Liver (tissue), 9 donors: ENCODE results near the gene FNIP1. TPM values are rescaled to one million over a fixed set of nuclear protein-coding genes. Genes with fewer than 3 reads are reported as not detected.

Source experiments
- DNase-seq: peaks from one replicate; pipeline ENCODE4 v3.0.0-alpha.2; 2017; ENCODE audit warnings: low spot score
- H3K27ac ChIP-seq, 2 donors: one replicate each; pipeline ENCODE4 v1.7.0; 2013; ENCODE audit warnings: inconsistent platforms in 2 of 2, low read length in 2 of 2, control low read depth in 1 of 2, low read depth in 1 of 2, mild to moderate bottlenecking in 1 of 2
- H3K27me3 ChIP-seq, 4 donors: one replicate each; pipeline versions ENCODE4 v1.6.1 to v1.7.0; 2013; ENCODE audit warnings: low read length in 3 of 4, inconsistent platforms in 1 of 4, mild to moderate bottlenecking in 1 of 4, moderate library complexity in 1 of 4; ENCODE audit not compliant: control insufficient read depth in 4 of 4, insufficient read depth in 4 of 4
- H3K36me3 ChIP-seq, 4 donors: one replicate each; pipeline versions ENCODE4 v1.6.1 to v1.7.0; 2013; ENCODE audit warnings: low read length in 3 of 4, mild to moderate bottlenecking in 3 of 4, low read depth in 1 of 4, moderate library complexity in 1 of 4; ENCODE audit not compliant: control insufficient read depth in 4 of 4, insufficient read depth in 3 of 4
- H3K4me1 ChIP-seq, 4 donors: one replicate each; pipeline versions ENCODE4 v1.6.1 to v1.7.0; 2013; ENCODE audit warnings: low read length in 3 of 4, mild to moderate bottlenecking in 3 of 4, moderate library complexity in 1 of 4; ENCODE audit not compliant: control insufficient read depth in 4 of 4, insufficient read depth in 4 of 4
- H3K4me3 ChIP-seq, 3 donors: one replicate each; pipeline versions ENCODE4 v1.6.1 to v1.7.0; 2013; ENCODE audit warnings: low read length in 3 of 3, control low read depth in 1 of 3, low read depth in 1 of 3, mild to moderate bottlenecking in 1 of 3
- H3K9ac ChIP-seq, 2 donors: one replicate each; pipeline ENCODE4 v1.7.0; 2013; ENCODE audit warnings: low read length in 2 of 2, mild to moderate bottlenecking in 2 of 2, moderate library complexity in 2 of 2, control low read depth in 1 of 2, low read depth in 1 of 2
- H3K9me3 ChIP-seq, 4 donors: one replicate each; pipeline versions ENCODE4 v1.6.1 to v1.7.0; 2013; ENCODE audit warnings: low read length in 3 of 4; ENCODE audit not compliant: control insufficient read depth in 4 of 4
- CTCF ChIP-seq: fragments of 150-350 bp; IDR thresholded peaks from 2 replicates; pipeline ENCODE4 v1.5.1; 2017; ENCODE audit warnings: improper control_type of control experiment, low read depth, low read length; ENCODE audit not compliant: missing input control
- FOXA2 ChIP-seq: IDR thresholded peaks from 2 replicates; pipeline ENCODE4 v1.6.1; 2016; ENCODE audit warnings: antibody characterized with exemption
- HNF4A ChIP-seq, 2 donors: conservative IDR thresholded peaks; 2 replicates each; pipeline ENCODE4 v1.6.1; 2016; ENCODE audit warnings: antibody characterized with exemption in 2 of 2, mild to moderate bottlenecking in 2 of 2
- JUND ChIP-seq, 2 donors: IDR thresholded peaks; 2 replicates each; pipeline ENCODE4 v1.6.1; 2016; ENCODE audit warnings: antibody characterized with exemption in 2 of 2
- REST ChIP-seq: IDR thresholded peaks from 2 replicates; pipeline ENCODE4 v1.6.1; 2016; ENCODE audit warnings: antibody characterized with exemption, mild to moderate bottlenecking
- RXRA ChIP-seq, 2 donors: IDR thresholded peaks; 2 replicates each; pipeline ENCODE4 v1.6.1; 2017 to 2018; ENCODE audit warnings: antibody characterized with exemption in 2 of 2, mild to moderate bottlenecking in 1 of 2
- TAF1 ChIP-seq: conservative IDR thresholded peaks from 2 replicates; pipeline ENCODE4 v1.6.1; 2016; ENCODE audit warnings: antibody characterized with exemption, mild to moderate bottlenecking
- YY1 ChIP-seq: IDR thresholded peaks from 2 replicates; pipeline ENCODE4 v1.6.1; 2016; ENCODE audit warnings: antibody characterized with exemption, mild to moderate bottlenecking
- WGBS: extraction: QIAGEN DNeasy Blood & Tissue Kit; methylation state at CpG from one replicate; pipeline ENCODE4 v1.1.7; 2013; 5-methylcytosine and 5-hydroxymethylcytosine counted together
- polyA plus RNA-seq, 2 donors: library from polyadenylated mRNA; stranded (reverse) in 1 of 2; unstranded in 1 of 2; fragments of 200-250 nt in 1 of 2; fragments of >200 nt in 1 of 2; fragmentation: Nextera tagmentation in 1 of 2; extraction: Ambion mirVana in 1 of 2; gene quantifications; one replicate each; pipeline versions ENCODE4 v1.2.1 to v1.2.3, GENCODE V29; 2013 to 2015
- total RNA-seq, 2 donors: library from RNA; depleted of rRNA; stranded (reverse); fragments of >200 nt; gene quantifications; one replicate each; pipeline ENCODE4 v1.2.3, GENCODE V29; 2014
- donor health status: healthy.
- donor health status: healthy.
- donor health status: healthy.
- donor health status: healthy.
- donor health status: healthy.

FNIP1 gene
- total and polyA plus RNA-seq, 4 donors = 3.7 to 34.0 (median 13.8) TPM

GRCh38 chr5:131659841-131660240 lies 137.0 kb downstream of the FNIP1 start:
- Histone ChIP-seq H3K27me3 (no peaks in the 10 kb centered on the region), H3K36me3 (peaks cover 7 to 28% (median 15%) of the 10 kb centered on the region in 4 donors), H3K9me3 (peaks cover 0 to 3% (median 0%) of the 10 kb centered on the region in 4 donors), H3K4me3 (no peak overlapping the region), H3K9ac (no peak overlapping the region), H3K27ac (no peak overlapping the region), H3K4me1 (no peaks in the 10 kb centered on the region)
- DNase-seq = no peak
- no peak for TF ChIP-seq JUND (IDR thresholded peaks at IDR 0.05)
- WGBS = 98% methylated on average over 9 of the region's 9 CpGs

- no peaks in the 10 kb centered on the region for H3K27me3 ChIP-seq
- no peak overlapping the region for H3K4me3 ChIP-seq
- no peak overlapping the region for H3K9ac ChIP-seq
- no peak for DNase-seq
- WGBS = 98% methylated on average over 13 of the region's 13 CpGs
- peaks cover 0 to 4% (median 2%) of the 10 kb centered on the region in 4 donors for H3K4me1 ChIP-seq
- no peak for TF ChIP-seq YY1
- peaks cover 0 to 3% (median 0%) of the 10 kb centered on the region in 4 donors for H3K9me3 ChIP-seq
- H3K27ac ChIP-seq = no peak overlapping the region
- peaks cover 5 to 27% (median 14%) of the 10 kb centered on the region in 4 donors for H3K36me3 ChIP-seq
Measured at GRCh38 chr5:131659290-131659689, 137.5 kb downstream of the FNIP1 start.

- H3K36me3 ChIP-seq = peaks cover 11 to 18% (median 17%) of the 10 kb centered on the region in 4 donors
- no peak overlapping the region for H3K9ac ChIP-seq
- no peak for DNase-seq
- peak overlapping the region in 1 of 2 donors; percentile 54 for H3K27ac ChIP-seq
- no peak for TF ChIP-seq REST
- TF ChIP-seq TAF1 = no peak
- no peak for TF ChIP-seq YY1
- no peak for TF ChIP-seq HNF4A (conservative IDR thresholded peaks at IDR 0.05)
- no peak for TF ChIP-seq FOXA2
- TF ChIP-seq CTCF = no peak
- H3K4me3 ChIP-seq = no peak overlapping the region
- WGBS = 96% methylated on average over 2 of the region's 2 CpGs
- peaks cover 0 to 3% (median 0%) of the 10 kb centered on the region in 4 donors for H3K9me3 ChIP-seq
- H3K27me3 ChIP-seq = no peaks in the 10 kb centered on the region
- peaks cover 2 to 7% (median 5%) of the 10 kb centered on the region in 4 donors for H3K4me1 ChIP-seq
Measured at GRCh38 chr5:131654776-131655175, 142.0 kb downstream of the FNIP1 start.

GRCh38 chr5:131654309-131654708 lies 142.5 kb downstream of the FNIP1 start:
- peaks cover 2 to 7% (median 5%) of the 10 kb centered on the region in 4 donors for H3K4me1 ChIP-seq
- no peaks in the 10 kb centered on the region for H3K27me3 ChIP-seq
- no peaks in the 10 kb centered on the region for H3K9me3 ChIP-seq
- TF ChIP-seq TAF1 (no peak), YY1 (no peak), RXRA (IDR thresholded peaks at IDR 0.05) (peak in 1 of 2 donors; percentile 13)
- H3K36me3 ChIP-seq = peaks cover 7 to 17% (median 13%) of the 10 kb centered on the region in 4 donors
- H3K4me3 ChIP-seq = no peak overlapping the region
- H3K27ac ChIP-seq = peak overlapping the region in 1 of 2 donors; percentile 54
- DNase-seq = no peak
- 68% methylated on average over 2 of the region's 2 CpGs for WGBS
- H3K9ac ChIP-seq = no peak overlapping the region
